Gastrocnemius medialis (tissue), 4 donors: ENCODE measurements around the gene SSC4D. TPM values are rescaled to one million over a fixed set of nuclear protein-coding genes. Genes with fewer than 3 reads are reported as not detected.
"Not testable (repeated sequence)": the region's sequence is repeated elsewhere in the genome, so short reads cannot be mapped to it uniquely, and the experiment has no call there.

ENCODE experiments used
- ATAC-seq, 2 donors: fragments of 150-250 bp; one replicate each; pipeline ENCODE4 v1.9.1; 2016
- DNase-seq, 2 donors: peaks; one replicate each; pipeline ENCODE4 v3.0.0-alpha.2; 2019
- H3K27ac ChIP-seq, 4 donors: fragments of 200-600 bp; sonication (generic); 1 replicate in 1 of 4; 2 replicates in 3 of 4; pipeline ENCODE4 v1.5.1; 2016 to 2018; ENCODE audit warnings: mild to moderate bottlenecking in 2 of 4, moderate library complexity in 1 of 4
- H3K27me3 ChIP-seq, 3 donors: fragments of 200-600 bp; sonication (generic) in 2 of 3; 1 replicate in 1 of 3; 2 replicates in 2 of 3; pipeline versions ENCODE4 v1.5.1 to v1.6.0; 2016 to 2019; ENCODE audit warnings: mild to moderate bottlenecking in 1 of 3, moderate library complexity in 1 of 3
- H3K36me3 ChIP-seq, 2 donors: fragments of 200-600 bp; sonication (generic) in 1 of 2; one replicate each; pipeline ENCODE4 v1.5.1; 2017 to 2018
- H3K4me1 ChIP-seq, 2 donors: fragments of 200-600 bp; sonication (generic) in 1 of 2; one replicate each; pipeline ENCODE4 v1.5.1; 2016 to 2017; ENCODE audit warnings: mild to moderate bottlenecking in 2 of 2
- H3K4me3 ChIP-seq, 4 donors: fragments of 200-600 bp; sonication (generic) in 3 of 4; 1 replicate in 1 of 4; 2 replicates in 3 of 4; pipeline ENCODE4 v1.5.1; 2016 to 2019; ENCODE audit warnings: mild to moderate bottlenecking in 2 of 4
- H3K9me3 ChIP-seq, 3 donors: fragments of 200-600 bp; sonication (generic) in 2 of 3; 1 replicate in 1 of 3; 2 replicates in 2 of 3; pipeline ENCODE4 v1.5.1; 2016 to 2019
- CTCF ChIP-seq, 5 experiments: fragments of 450-650 bp in 3 of 5; fragments of 200-600 bp in 2 of 5; sonication (generic) in 2 of 5; IDR thresholded peaks in 4 of 5; conservative IDR thresholded peaks in 1 of 5; 1 replicate in 4 of 5; 2 replicates in 1 of 5; pipeline ENCODE4 v1.5.1; 2016 to 2019; ENCODE audit warnings: antibody characterized with exemption in 5 of 5, mild to moderate bottlenecking in 3 of 5, moderate library complexity in 3 of 5
- in situ Hi-C, 4 donors: fragments of 200-750 bp; cut with MboI; loops; one replicate each; pipeline versions ENCODE4 v1.15.0 to v1.8.0; 2017; ENCODE audit warnings: low sequenced_read_pairs in 4 of 4
- intact Hi-C: fragments of 100-400 bp; cut with DNase I; formaldehyde crosslinking; loops from one replicate; pipeline ENCODE4 v1.15.1; 2023; ENCODE audit warnings: low total_unique reads
- total RNA-seq, 4 donors: library from RNA; depleted of rRNA; stranded (reverse); fragments of >200 nt; gene quantifications; one replicate each; pipeline versions ENCODE4 v1.1.0 to v1.2.3, GENCODE V29; 2016

The SSC4D gene
- total RNA-seq: under 1 TPM in 3 of 4 donors, not detected in 1; 0.20 to 0.68 (median 0.25) TPM

DNA sequence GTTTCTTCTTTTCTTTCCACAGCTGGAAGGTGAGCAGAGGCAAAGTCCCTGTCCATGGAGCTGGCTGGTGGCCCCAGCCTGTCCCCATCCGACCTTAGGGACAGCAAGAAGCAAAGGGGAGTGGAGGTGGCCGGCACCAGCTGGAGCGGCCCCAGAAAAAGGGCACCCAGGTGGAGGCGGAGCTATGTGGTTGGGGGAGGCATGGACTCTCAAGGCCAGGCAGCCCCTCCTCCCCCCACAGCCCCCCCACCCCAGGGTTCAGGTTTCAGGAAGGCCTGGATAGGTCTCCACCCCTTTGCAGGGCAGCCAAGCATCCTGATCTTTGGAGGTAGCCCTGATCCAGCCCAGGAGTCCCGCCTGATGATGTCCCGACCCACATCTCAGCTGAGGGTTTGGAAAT is at the start of gene SSC4D:
SSC4D (minus strand) TSS at position 161 of the 400 bp plus-strand sequence. CDS start 5,258 bp downstream, outside the sequence.
- no peak for DNase-seq
- H3K4me1 ChIP-seq: no peaks in the 10 kb centered on the region
- intact Hi-C loops: no loop called here
- no peak for TF ChIP-seq CTCF (IDR thresholded peaks at IDR 0.05 in 4 of 5, conservative IDR thresholded peaks at IDR 0.05 in 1 of 5)
- no peak within 1 kb of the TSS for H3K4me3 ChIP-seq
- in situ Hi-C loops: loop anchor here in 1 of 4 donors (25.0 kb wide), 1 partner anchor 222 kb away; no protein-coding TSS in a partner anchor
- no peak for ATAC-seq
- H3K36me3 ChIP-seq: no peaks in the 10 kb centered on the region
- H3K27me3 ChIP-seq: no peaks in the 10 kb centered on the region
- no peak within 1 kb of the TSS for H3K27ac ChIP-seq
- no peaks in the 10 kb centered on the region for H3K9me3 ChIP-seq

DNA sequence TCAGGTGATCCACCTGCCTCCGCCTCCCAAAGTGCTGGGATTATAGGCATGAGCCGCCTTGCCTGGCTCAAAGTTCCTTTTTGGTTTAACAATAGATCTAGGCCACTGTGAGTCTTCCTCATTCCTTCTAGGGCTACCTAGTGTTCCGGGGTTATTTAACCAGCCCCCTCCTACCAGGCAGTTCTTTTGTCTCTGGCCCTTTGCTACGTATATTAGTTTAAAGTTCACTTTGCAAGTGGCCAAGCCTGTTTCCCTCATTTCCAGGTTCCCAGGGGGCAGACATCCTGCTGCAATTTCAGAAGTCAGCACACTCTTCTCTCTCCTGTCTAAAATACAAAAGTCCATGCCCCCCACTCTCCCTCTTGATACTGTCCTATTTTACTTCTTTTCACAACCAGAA is 49.0 kb upstream of the SSC4D start:
- H3K27ac ChIP-seq, DNase-seq, H3K27me3 ChIP-seq, in situ Hi-C loops, ATAC-seq, H3K36me3 ChIP-seq, H3K9me3 ChIP-seq, H3K4me1 ChIP-seq, H3K4me3 ChIP-seq, intact Hi-C loops: not testable (repeated sequence)

- H3K9me3 ChIP-seq, DNase-seq, H3K27ac ChIP-seq, H3K4me1 ChIP-seq, in situ Hi-C loops, H3K27me3 ChIP-seq, H3K4me3 ChIP-seq, H3K36me3 ChIP-seq, intact Hi-C loops: not testable (repeated sequence)
- peak in 1 of 2 donors; percentile 14 for ATAC-seq
Observed at GRCh38 chr7:76457017-76457416, 47.5 kb upstream of the SSC4D start.

- H3K4me1 ChIP-seq, H3K9me3 ChIP-seq, H3K36me3 ChIP-seq, H3K4me3 ChIP-seq, intact Hi-C loops, H3K27me3 ChIP-seq: not testable (repeated sequence)
- H3K27ac ChIP-seq: peak overlapping the region in 2 of 4 donors; percentile 36 to 68
- in situ Hi-C loops: loop anchor here in 1 of 4 donors (25.0 kb wide), 1 partner anchor 167 kb away; no protein-coding TSS in a partner anchor
- DNase-seq (peak; percentile 41 to 47), ATAC-seq (peak; percentile 90 to 95)
Observed at GRCh38 chr7:76445577-76446008, 36.1 kb upstream of the SSC4D start.

DNA sequence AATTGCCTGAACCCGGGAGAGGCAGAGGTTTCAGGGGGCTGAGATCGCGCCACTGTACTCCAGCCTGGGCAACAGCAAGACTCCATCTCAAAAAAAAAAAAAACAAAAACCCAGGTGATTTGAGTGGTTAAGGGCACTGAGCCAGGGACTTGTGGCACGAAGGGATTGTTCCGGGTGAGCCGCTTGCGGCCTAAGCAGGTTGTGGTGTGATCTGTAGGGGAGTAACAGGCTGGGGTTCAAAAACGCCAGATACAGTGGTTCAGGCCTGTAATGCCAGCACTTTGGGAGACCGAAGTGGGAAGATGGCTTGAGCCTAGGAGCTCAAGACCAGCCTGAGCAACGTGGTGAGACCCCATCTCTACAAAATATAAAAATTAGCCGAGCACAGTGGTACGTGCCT is 34.3 kb upstream of the SSC4D start:
- H3K27me3 ChIP-seq, H3K36me3 ChIP-seq, H3K4me3 ChIP-seq, H3K4me1 ChIP-seq, H3K27ac ChIP-seq, DNase-seq, ATAC-seq, intact Hi-C loops, H3K9me3 ChIP-seq: not testable (repeated sequence)
- in situ Hi-C loops: loop anchor here in 1 of 4 donors (25.0 kb wide), 1 partner anchor 168 kb away; no protein-coding TSS in a partner anchor

DNA sequence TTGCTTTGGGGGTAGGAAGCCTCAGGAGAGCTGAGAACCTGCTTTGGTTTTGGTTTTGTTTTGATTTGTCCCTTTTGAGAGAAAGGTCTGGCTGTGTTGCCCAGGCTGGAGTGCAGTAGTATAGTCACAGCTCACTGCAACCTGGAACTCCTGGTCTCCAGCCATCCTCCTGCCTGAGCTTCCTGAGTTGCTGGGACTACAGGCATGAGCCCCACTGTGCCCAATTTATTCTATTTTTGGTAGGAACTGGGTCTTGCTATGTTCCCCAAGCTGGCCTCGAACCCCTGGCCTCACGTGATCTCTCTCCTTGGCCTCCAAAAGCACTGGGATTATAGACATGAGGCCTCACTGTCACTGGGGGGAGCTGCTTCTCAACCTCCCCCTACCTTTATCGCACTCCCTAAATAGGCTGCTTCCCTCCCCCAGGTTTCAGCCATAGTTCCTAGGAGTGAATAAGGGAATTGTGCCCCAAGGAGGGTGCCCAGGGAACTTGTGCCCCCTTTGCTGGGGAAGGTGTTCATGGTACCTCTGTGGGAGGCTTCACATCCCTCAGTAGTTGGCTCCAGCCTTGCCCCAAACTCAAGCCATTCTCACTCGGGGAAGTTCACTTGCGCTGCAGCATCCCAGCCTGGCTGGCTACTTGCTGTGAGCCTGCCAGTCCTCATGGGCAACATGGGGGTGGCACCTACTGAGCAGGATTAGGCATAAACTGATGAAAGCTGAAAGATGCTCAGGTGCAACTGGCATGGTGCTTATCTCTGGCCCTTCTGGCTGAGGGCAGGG is 33.4 kb upstream of the SSC4D start:
- DNase-seq, H3K9me3 ChIP-seq, H3K27ac ChIP-seq, H3K4me1 ChIP-seq, intact Hi-C loops, H3K4me3 ChIP-seq, ATAC-seq, H3K27me3 ChIP-seq, H3K36me3 ChIP-seq: not testable (repeated sequence)
- in situ Hi-C loops: loop anchor here in 1 of 4 donors (25.0 kb wide), 1 partner anchor 169 kb away; no protein-coding TSS in a partner anchor

DNA sequence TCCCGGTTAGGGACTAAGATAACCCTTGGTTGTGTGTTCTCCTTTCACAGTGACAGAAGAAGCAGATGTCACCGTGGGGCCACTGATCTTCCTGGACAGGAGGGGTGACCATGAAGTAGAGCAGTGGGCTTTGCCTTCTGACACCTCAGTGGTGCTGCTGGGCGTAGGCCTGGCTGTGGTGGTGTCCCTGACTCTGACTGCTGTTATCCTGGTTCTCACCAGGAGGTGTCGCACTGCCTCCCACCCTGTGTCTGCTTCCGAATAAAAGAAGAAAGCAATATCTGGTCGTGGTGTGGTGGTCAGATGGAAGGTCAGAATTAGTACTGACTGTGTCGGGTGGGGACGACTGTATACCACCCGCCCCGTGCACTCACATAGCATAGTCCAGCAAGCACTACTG is 32.3 kb upstream of the SSC4D start:
- intact Hi-C loops, H3K36me3 ChIP-seq, ATAC-seq, H3K27ac ChIP-seq, H3K27me3 ChIP-seq, DNase-seq, H3K4me3 ChIP-seq, H3K9me3 ChIP-seq, H3K4me1 ChIP-seq: not testable (repeated sequence)
- in situ Hi-C loops: loop anchor here in 1 of 4 donors (25.0 kb wide), 1 partner anchor 171 kb away; no protein-coding TSS in a partner anchor

DNA sequence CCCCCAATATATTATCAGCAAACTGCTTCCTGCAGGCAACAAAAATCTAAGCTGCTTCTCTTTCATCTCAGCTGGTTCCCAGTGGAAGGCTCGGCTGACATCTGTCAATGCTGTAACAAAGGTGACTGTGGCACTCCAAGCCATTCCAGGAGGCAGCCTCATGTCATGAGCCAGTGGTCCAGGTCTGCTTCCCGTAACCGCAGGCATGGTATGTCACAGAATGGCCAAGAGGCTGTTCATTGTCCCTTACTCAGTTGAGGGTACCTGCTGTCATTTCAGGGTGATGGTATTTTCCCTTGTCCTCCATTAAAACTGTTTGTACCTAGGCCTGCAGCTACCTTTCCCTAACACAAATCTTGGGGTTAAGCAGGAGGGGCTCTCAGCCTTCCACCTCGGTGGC is 30.9 kb upstream of the SSC4D start:
- H3K9me3 ChIP-seq, H3K4me3 ChIP-seq, H3K27me3 ChIP-seq, intact Hi-C loops, H3K36me3 ChIP-seq, ATAC-seq, DNase-seq, H3K4me1 ChIP-seq, H3K27ac ChIP-seq: not testable (repeated sequence)
- in situ Hi-C loops: loop anchor here in 1 of 4 donors (25.0 kb wide), 1 partner anchor 172 kb away; no protein-coding TSS in a partner anchor

- H3K27ac ChIP-seq, intact Hi-C loops, H3K4me3 ChIP-seq, H3K36me3 ChIP-seq, H3K27me3 ChIP-seq, H3K4me1 ChIP-seq, DNase-seq, H3K9me3 ChIP-seq: not testable (repeated sequence)
- in situ Hi-C loops: loop anchor here in 1 of 4 donors (25.0 kb wide), 1 partner anchor 173 kb away; no protein-coding TSS in a partner anchor
- ATAC-seq: peak in 1 of 2 donors; percentile 18
Observed at GRCh38 chr7:76439120-76439888, 29.8 kb upstream of the SSC4D start.
